ENCODE measurements around the gene SF3A2. TPM values are rescaled to one million over a fixed set of nuclear protein-coding genes. Genes with fewer than 3 reads are reported as not detected.

SF3A2 gene, protein sequence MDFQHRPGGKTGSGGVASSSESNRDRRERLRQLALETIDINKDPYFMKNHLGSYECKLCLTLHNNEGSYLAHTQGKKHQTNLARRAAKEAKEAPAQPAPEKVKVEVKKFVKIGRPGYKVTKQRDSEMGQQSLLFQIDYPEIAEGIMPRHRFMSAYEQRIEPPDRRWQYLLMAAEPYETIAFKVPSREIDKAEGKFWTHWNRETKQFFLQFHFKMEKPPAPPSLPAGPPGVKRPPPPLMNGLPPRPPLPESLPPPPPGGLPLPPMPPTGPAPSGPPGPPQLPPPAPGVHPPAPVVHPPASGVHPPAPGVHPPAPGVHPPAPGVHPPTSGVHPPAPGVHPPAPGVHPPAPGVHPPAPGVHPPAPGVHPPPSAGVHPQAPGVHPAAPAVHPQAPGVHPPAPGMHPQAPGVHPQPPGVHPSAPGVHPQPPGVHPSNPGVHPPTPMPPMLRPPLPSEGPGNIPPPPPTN
- 15.4 and 32.9 TPM in 2 replicates for total RNA-seq (ENCODE audit: low replicate concordance)

GRCh38 chr19:2236314-2237050 is at the start of gene SF3A2, which contains the start of gene PLEKHJ1:
Gene SF3A2, plus strand, starts transcription at chr19:2236824. Its CDS starts 6,595 bp downstream, at chr19:2243419.
Gene PLEKHJ1, minus strand, starts transcription at chr19:2236329. Its CDS starts 81 bp downstream, at chr19:2236248.

DNA sequence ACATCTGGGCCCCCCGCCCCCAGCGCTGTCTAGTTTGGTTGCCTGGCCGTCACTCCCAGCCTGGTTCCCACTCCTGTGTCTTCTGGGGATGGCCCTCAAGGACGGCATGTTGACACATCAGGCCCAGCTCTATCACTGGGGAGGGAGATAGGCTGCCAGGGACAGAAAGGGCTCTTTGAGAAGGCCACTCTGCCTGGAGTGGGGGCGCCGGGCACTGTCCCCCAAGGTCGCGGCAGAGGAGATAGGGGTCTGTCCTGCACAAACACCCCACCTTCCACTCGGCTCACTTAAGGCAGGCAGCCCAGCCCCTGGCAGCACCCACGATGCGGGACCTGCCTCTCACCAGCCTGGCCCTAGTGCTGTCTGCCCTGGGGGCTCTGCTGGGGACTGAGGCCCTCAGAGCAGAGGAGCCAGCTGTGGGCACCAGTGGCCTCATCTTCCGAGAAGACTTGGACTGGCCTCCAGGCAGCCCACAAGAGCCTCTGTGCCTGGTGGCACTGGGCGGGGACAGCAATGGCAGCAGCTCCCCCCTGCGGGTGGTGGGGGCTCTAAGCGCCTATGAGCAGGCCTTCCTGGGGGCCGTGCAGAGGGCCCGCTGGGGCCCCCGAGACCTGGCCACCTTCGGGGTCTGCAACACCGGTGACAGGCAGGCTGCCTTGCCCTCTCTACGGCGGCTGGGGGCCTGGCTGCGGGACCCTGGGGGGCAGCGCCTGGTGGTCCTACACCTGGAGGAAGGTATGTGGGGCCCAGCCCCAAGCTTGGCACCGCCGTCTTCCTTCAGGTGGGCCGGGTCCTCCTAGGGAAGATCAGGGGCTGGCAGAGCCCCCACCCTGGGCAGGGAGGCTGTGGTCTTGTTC is 12.6 kb downstream of the SF3A2 start, which contains the start of gene AMH:
Gene AMH (plus strand): TSS at position 314 of the 857 bp plus-strand sequence. CDS start 10 bp downstream, at position 324.

GRCh38 chr19:2255982-2256685 is 19.5 kb downstream of the SF3A2 start, which contains the start of gene JSRP1:
Gene JSRP1, minus strand, starts transcription at chr19:2256417. Its CDS starts 1,103 bp downstream, at chr19:2255314.

DNA sequence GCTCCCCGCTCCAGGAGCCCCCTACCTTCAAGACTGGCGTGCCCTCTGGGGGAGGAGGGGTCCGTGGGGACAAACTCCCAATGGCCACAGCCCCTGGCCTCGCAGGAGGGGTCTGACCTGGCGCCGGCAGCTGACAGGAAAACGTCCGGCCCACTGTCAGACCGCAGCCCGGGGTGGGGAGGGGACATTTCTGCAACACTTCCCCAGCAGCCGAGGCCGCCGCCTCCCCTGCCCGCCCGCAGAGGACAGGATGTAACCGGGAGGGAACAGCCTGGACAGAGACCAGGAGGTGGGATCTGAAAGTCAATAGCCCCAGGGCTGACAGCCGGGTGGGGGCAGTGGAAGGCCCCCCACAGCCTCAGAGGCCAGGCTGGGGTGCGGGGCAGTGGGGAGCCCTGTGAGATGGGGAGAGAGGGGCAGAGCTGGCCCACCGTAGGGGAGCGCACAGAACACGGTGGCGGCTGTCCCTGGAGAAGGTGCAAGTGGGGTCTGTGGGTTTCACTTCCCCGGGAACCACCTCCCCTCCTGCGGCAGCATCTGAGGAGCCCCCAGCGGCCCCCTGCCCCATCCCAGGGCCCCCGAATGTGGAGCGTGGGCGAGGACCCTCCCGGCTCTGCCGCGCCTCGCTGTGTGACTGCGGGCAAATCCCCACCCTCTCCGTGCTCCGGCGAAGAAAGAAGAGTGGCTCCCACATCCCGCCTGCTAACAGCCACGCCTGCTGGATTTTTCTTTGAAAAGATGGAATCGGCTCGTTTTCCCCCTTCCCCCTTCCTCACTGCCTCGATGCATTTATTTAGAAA is 45.6 kb downstream of the SF3A2 start, which contains the start of gene PEAK3:
Gene PEAK3 (minus strand): TSS at position 114 of the 800 bp plus-strand sequence. CDS start 1,244 bp downstream, outside the sequence.

Other genes with a start within 250 kb of the SF3A2 start
- gene BTBD2, start 221.1 kb upstream of the SF3A2 start, total RNA-seq (ENCODE audit: low replicate concordance) = 45.7 and 76.4 TPM in 2 replicates
- 93.6 and 184 TPM in 2 replicates for gene MKNK2, start 185.6 kb upstream of the SF3A2 start, total RNA-seq (ENCODE audit: low replicate concordance)
- gene MOB3A, start 140.5 kb upstream of the SF3A2 start, total RNA-seq (ENCODE audit: low replicate concordance) = 11.0 and 13.1 TPM in 2 replicates
- gene IZUMO4, start 139.9 kb upstream of the SF3A2 start, total RNA-seq (ENCODE audit: low replicate concordance) = 0.90 and 2.1 TPM in 2 replicates
- 97.0 and 114 TPM in 2 replicates for gene AP3D1, start 85.3 kb upstream of the SF3A2 start, total RNA-seq (ENCODE audit: low replicate concordance)
- 2.7 and 4.7 TPM in 2 replicates for gene DOT1L, start 72.9 kb upstream of the SF3A2 start, total RNA-seq (ENCODE audit: low replicate concordance)
- 26.0 and 68.1 TPM in 2 replicates for gene PLEKHJ1, start 495 bp upstream of the SF3A2 start, total RNA-seq (ENCODE audit: low replicate concordance)
- gene AMH, start 12.5 kb downstream of the SF3A2 start, total RNA-seq (ENCODE audit: low replicate concordance) = 0.12 and 0.38 TPM in 2 replicates
- gene JSRP1, start 19.6 kb downstream of the SF3A2 start, total RNA-seq (ENCODE audit: low replicate concordance) = not detected in 2 replicates
- not detected in 2 replicates for gene PEAK3, start 45.4 kb downstream of the SF3A2 start, total RNA-seq (ENCODE audit: low replicate concordance)
- under 0.01 TPM in 1 of 2 replicates, not detected in the other for gene LINGO3, start 71.3 kb downstream of the SF3A2 start, total RNA-seq (ENCODE audit: low replicate concordance)
- gene LSM7, start 91.8 kb downstream of the SF3A2 start, total RNA-seq (ENCODE audit: low replicate concordance) = 73.2 and 187 TPM in 2 replicates
- 21.1 and 42.9 TPM in 2 replicates for gene SPPL2B, start 91.9 kb downstream of the SF3A2 start, total RNA-seq (ENCODE audit: low replicate concordance)
- not detected in 2 replicates for gene TMPRSS9, start 123.4 kb downstream of the SF3A2 start, total RNA-seq (ENCODE audit: low replicate concordance)
- 49.1 and 56.0 TPM in 2 replicates for gene TIMM13, start 190.8 kb downstream of the SF3A2 start, total RNA-seq (ENCODE audit: low replicate concordance)
- 63.8 and 82.4 TPM in 2 replicates for gene LMNB2, start 220.1 kb downstream of the SF3A2 start, total RNA-seq (ENCODE audit: low replicate concordance)
- 22.2 and 92.3 TPM in 2 replicates for gene GADD45B, start 239.3 kb downstream of the SF3A2 start, total RNA-seq (ENCODE audit: low replicate concordance)

All from smooth muscle cell of the coronary artery (primary cell).